Tibial nerve (tissue), 4 donors: Measurements from ENCODE around the gene PARP4. TPM values are rescaled to one million over a fixed set of nuclear protein-coding genes. Genes with fewer than 3 reads are reported as not detected.
"Not testable (repeated sequence)": the region's sequence is repeated elsewhere in the genome, so short reads cannot be mapped to it uniquely, and the experiment has no call there.

Source experiments
- DNase-seq, 2 donors: peaks; one replicate each; pipeline ENCODE4 v3.0.0-alpha.2; 2019; ENCODE audit warnings: low spot score in 2 of 2
- H3K27ac ChIP-seq, 4 donors: fragments of 200-600 bp; sonication (generic) in 3 of 4; one replicate each; pipeline ENCODE4 v1.5.1; 2017 to 2019; ENCODE audit warnings: mild to moderate bottlenecking in 1 of 4
- H3K27me3 ChIP-seq, 2 donors: fragments of 200-600 bp; sonication (generic) in 1 of 2; one replicate each; pipeline versions ENCODE4 v1.5.1 to v1.6.0; 2017 to 2019
- H3K36me3 ChIP-seq, 3 donors: fragments of 200-600 bp; sonication (generic); one replicate each; pipeline ENCODE4 v1.5.1; 2018 to 2019
- H3K4me1 ChIP-seq, 4 donors: fragments of 200-600 bp; sonication (generic) in 3 of 4; one replicate each; pipeline ENCODE4 v1.5.1; 2017 to 2019
- H3K4me3 ChIP-seq, 4 donors: fragments of 200-600 bp; sonication (generic) in 3 of 4; one replicate each; pipeline ENCODE4 v1.5.1; 2017 to 2019; ENCODE audit warnings: mild to moderate bottlenecking in 1 of 4, moderate library complexity in 1 of 4
- H3K9me3 ChIP-seq, 4 donors: fragments of 200-600 bp; sonication (generic) in 3 of 4; one replicate each; pipeline ENCODE4 v1.5.1; 2017 to 2019
- CTCF ChIP-seq, 5 experiments: fragments of 200-600 bp in 3 of 5; fragments of 450-650 bp in 2 of 5; sonication (generic) in 3 of 5; IDR thresholded peaks; one replicate each; pipeline ENCODE4 v1.5.1; 2016 to 2019; ENCODE audit warnings: antibody characterized with exemption in 5 of 5, mild to moderate bottlenecking in 3 of 5, moderate library complexity in 2 of 5
- EP300 ChIP-seq, 2 donors: sonication (generic); formaldehyde crosslinking; IDR thresholded peaks; one replicate each; pipeline ENCODE4 v1.6.1; 2017; ENCODE audit warnings: antibody characterized with exemption in 2 of 2, mild to moderate bottlenecking in 1 of 2
- POLR2A ChIP-seq, 2 donors: fragments of 450-650 bp; IDR thresholded peaks; one replicate each; pipeline ENCODE4 v1.6.1; 2017; ENCODE audit warnings: antibody characterized with exemption in 2 of 2, mild to moderate bottlenecking in 2 of 2, moderate library complexity in 2 of 2
- WGBS, 2 donors: methylation state at CpG; one replicate each; pipeline ENCODE4 v1.1.5; 2018; 5-methylcytosine and 5-hydroxymethylcytosine counted together
- total RNA-seq, 4 donors: library from RNA; depleted of rRNA; stranded (reverse); fragments of >200 nt; gene quantifications; one replicate each; pipeline ENCODE4 v1.1.0, GENCODE V29; 2016

The PARP4 gene
- total RNA-seq, 4 donors from 2014 or later = 44.4 to 51.0 (median 46.8) TPM

- Histone ChIP-seq H3K36me3 (peaks cover 0 to 87% (median 12%) of the 10 kb centered on the region in 3 donors), H3K4me1 (peaks cover 0 to 3% (median 0%) of the 10 kb centered on the region in 4 donors), H3K4me3 (no peak overlapping the region), H3K9me3 (no peaks in the 10 kb centered on the region), H3K27ac (no peak overlapping the region), H3K27me3 (no peaks in the 10 kb centered on the region)
- TF ChIP-seq CTCF (IDR thresholded peaks at IDR 0.05) (no peak), POLR2A (IDR thresholded peaks at IDR 0.05) (no peak), EP300 (IDR thresholded peaks at IDR 0.05) (no peak)
- WGBS, 2 donors = 98% methylated on average over 6 of the region's 6 CpGs
- no peak for DNase-seq
Observed at GRCh38 chr13:24489721-24490120, 22.9 kb downstream of the PARP4 start.

GRCh38 chr13:24488092-24488491 lies 24.5 kb downstream of the PARP4 start:
- not testable (repeated sequence) for H3K4me3 ChIP-seq, H3K27me3 ChIP-seq, H3K9me3 ChIP-seq, H3K27ac ChIP-seq, H3K4me1 ChIP-seq, DNase-seq
- 70 to 81% methylated on average over 6 to 8 of the region's 8 CpGs for WGBS, 2 donors
- peaks cover 3 to 86% (median 8%) of the 10 kb centered on the region in 3 donors for H3K36me3 ChIP-seq

- H3K4me1 ChIP-seq, DNase-seq, H3K9me3 ChIP-seq, H3K27me3 ChIP-seq, H3K4me3 ChIP-seq: not testable (repeated sequence)
- WGBS, 2 donors = 56 to 59% methylated on average over 3 of the region's 3 CpGs
- Histone ChIP-seq H3K36me3 (peaks cover 3 to 86% (median 20%) of the 10 kb centered on the region in 3 donors), H3K27ac (peak overlapping the region in 1 of 4 donors; percentile 20)
Observed at GRCh38 chr13:24486017-24486657, 26.4 kb downstream of the PARP4 start.

GRCh38 chr13:24473686-24474085 lies 38.9 kb downstream of the PARP4 start:
- TF ChIP-seq CTCF (IDR thresholded peaks at IDR 0.05) (no peak), EP300 (IDR thresholded peaks at IDR 0.05) (no peak), POLR2A (IDR thresholded peaks at IDR 0.05) (no peak)
- peaks cover 0 to 91% (median 21%) of the 10 kb centered on the region in 3 donors for H3K36me3 ChIP-seq
- no peak overlapping the region for H3K4me3 ChIP-seq
- no peak for DNase-seq
- no peak overlapping the region for H3K27ac ChIP-seq
- no peaks in the 10 kb centered on the region for H3K4me1 ChIP-seq
- no peaks in the 10 kb centered on the region for H3K27me3 ChIP-seq
- H3K9me3 ChIP-seq = no peaks in the 10 kb centered on the region
- WGBS, 2 donors = 81 to 85% methylated on average over 4 to 5 of the region's 5 CpGs

GRCh38 chr13:24472129-24472528 lies 40.4 kb downstream of the PARP4 start:
- WGBS, 2 donors = 72 to 75% methylated on average over 5 of the region's 5 CpGs
- peaks cover 0 to 91% (median 18%) of the 10 kb centered on the region in 3 donors for H3K36me3 ChIP-seq
- not testable (repeated sequence) for H3K4me3 ChIP-seq, DNase-seq, H3K4me1 ChIP-seq, H3K9me3 ChIP-seq, H3K27me3 ChIP-seq, H3K27ac ChIP-seq

- 40 to 63% methylated on average over 2 of the region's 2 CpGs for WGBS, 2 donors
- no peaks in the 10 kb centered on the region for H3K4me1 ChIP-seq
- no peak for DNase-seq
- H3K9me3 ChIP-seq = no peaks in the 10 kb centered on the region
- H3K27me3 ChIP-seq = no peaks in the 10 kb centered on the region
- TF ChIP-seq POLR2A (IDR thresholded peaks at IDR 0.05) (no peak), EP300 (IDR thresholded peaks at IDR 0.05) (no peak), CTCF (IDR thresholded peaks at IDR 0.05) (no peak)
- no peak overlapping the region for H3K4me3 ChIP-seq
- H3K27ac ChIP-seq = no peak overlapping the region
- H3K36me3 ChIP-seq = peaks cover 0 to 85% (median 0%) of the 10 kb centered on the region in 3 donors
Observed at GRCh38 chr13:24463078-24463477, 49.5 kb downstream of the PARP4 start.

GRCh38 chr13:24460256-24460655 lies 52.3 kb downstream of the PARP4 start:
- Histone ChIP-seq H3K27ac (no peak overlapping the region), H3K4me1 (no peaks in the 10 kb centered on the region), H3K9me3 (no peaks in the 10 kb centered on the region), H3K27me3 (no peaks in the 10 kb centered on the region), H3K36me3 (peaks cover 0 to 82% (median 3%) of the 10 kb centered on the region in 3 donors), H3K4me3 (no peak overlapping the region)
- 61 to 63% methylated on average over 5 to 6 of the region's 6 CpGs for WGBS, 2 donors
- DNase-seq = no peak
- TF ChIP-seq CTCF (IDR thresholded peaks at IDR 0.05) = no peak
